Stimulated activated naive CD4-positive, alpha-beta T cell treated with Interleukin-2 at 50 U/mL for 16 hours (primary cell): ENCODE data around the gene DISC1.
"Not testable (repeated sequence)": the region's sequence is repeated elsewhere in the genome, so short reads cannot be mapped to it uniquely, and the experiment has no call there.

ENCODE experiments used
- DNase-seq: peaks from one replicate; lab custom pipeline; 2025; lab: John Stamatoyannopoulos, UW

Gene DISC1

DNA sequence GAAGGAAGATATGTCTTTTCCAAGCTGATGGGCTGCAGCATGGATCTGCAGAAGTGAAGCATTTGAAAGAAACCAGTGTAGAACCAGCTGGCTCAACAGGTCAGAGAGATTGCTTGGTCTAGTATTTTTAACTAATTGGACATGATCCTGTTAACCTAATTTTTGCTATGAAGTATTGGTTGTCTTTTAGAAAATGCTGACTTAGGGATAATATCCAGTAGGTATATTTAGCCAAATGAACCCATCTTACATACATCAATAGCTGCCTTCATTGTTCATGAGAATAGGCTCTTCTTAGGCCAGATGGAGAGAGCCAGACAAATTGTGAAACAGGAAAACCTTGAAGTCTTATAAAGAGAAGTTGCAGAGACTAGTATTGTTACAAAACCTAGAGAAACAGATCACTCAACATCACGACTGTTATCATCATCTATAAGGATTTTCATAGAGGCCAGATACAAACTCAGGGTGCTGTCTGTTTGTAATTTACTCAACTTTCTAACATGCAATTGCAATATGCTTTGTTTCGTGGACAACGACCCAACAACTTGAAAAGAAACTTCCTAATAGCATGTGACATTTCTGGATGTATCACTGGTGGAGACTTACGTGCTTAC, 148.2 kb downstream of the DISC1 start:
- no peak for DNase-seq

DNA sequence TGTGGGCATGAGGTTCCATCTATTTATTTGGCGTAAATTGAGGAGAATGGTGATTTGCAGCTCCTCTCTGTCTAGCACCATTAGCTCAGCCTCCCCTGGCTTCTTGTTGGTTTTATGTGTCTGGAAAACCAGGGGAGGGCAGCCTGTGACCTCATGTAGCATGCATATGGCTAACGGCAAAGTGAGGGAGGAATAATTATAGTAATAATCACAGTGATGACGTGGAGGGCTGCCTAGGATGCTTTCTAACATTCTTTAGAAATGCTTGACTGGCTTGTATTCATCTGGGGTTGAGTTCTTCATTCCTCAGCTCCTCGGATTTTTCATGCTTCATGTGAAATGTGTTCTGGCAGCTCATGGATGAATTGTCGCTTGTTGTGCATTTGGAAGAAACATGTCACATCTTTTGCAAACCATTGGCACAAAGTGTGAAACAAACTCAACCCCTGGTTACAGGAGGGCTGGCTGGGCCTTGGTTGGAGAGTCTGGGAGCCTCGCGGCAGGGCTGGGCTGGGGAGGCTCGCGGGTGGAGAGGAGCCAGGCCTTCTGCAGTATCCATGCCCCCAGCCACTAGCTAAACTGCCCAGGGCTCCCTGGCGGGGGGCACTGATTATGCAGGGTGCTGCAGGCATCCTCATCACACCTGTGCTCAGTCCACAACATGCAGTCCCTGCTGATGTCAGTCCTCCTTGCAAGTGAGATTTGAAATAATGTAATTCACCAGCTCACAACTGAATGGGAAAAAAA, 149.6 kb downstream of the DISC1 start:
- DNase-seq: no peak

DNA sequence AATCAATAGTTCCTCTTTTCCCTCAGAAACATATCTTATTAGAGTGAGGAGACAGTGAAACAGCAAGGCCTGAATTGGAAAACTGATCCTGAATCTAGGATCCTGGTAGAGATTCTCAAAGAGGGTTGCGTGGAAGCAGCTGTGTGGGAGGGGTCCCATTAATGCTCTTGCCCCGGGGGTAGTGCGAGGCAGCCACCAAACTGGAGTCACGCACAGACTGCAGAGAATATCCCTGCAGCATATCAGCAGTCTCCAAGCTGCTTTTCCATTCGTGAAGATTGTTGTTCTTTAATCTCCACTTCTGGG, 150.1 kb downstream of the DISC1 start:
- DNase-seq: no peak

DNA sequence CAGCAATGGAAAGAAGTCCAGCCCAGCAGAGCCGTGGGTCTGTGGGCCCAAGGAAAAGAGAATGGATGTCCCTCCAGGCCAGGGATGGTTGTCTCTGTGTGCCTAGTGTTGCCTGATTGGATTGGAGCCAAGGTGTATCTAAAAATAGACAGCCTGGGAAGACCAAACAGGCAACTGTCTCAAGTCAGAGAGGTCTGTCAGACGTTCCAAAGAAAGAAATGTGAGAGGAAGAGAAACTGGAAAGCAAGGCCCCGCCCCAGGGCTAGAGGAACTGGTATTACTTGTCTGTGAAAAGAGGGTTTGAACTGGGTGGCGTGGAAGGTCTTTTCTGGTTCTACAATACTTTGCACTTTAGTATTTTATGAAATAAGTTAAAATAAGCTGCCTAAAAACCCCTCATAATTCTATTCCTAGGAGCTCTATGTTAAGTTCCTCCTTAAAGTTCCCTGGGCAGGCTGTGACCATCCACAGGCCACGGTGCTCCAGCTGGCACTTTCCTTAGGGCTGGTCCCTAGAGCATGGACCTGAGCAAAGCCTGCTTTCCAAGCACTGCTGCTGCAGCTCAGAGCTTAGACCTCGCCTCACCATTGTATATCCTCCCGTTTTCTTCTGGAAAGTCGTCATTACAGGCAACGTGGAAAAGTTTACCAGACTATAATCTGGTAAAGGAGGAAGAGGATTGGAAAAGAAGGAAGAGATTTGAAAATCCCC, 151.6 kb downstream of the DISC1 start:
- DNase-seq: no peak

DNA sequence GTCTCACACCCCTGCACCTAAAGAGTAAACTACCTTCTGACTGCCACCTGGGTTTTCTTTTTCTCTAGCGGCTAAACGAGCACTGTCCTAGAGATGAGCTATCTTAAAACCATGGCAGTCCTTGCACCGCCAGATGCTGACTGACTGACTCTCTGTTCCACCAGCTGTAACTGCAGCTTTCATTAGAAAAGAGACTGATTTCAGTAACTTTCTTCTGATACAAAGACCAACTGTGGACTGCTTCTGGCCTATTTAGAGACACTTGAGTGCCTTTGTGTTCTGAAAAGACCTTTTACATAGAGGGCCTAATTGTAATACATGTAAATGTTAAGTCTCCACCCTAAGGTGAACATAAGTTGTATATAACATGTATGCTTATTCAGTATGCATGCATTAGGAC, 152.5 kb downstream of the DISC1 start:
- no peak for DNase-seq

DNA sequence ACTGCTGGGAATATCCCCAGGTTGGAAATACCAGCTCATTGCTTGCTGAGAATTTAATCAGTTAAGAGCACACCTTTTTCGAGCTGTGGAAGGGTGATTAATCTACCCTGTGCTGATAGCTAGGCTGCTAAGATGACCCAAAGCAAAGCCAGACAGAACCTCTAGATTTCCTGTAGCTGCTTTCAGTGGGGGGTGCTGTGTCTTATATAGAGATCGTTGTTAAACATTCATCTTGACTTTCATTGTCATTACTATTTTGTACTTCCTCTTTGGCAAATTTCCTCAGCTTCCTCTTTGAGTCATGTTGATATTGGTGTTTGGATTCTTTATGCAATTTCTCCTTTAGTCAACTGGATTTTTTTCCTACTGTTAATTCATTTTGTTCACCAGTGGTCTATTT, 155.3 kb downstream of the DISC1 start:
- no peak for DNase-seq

DNA sequence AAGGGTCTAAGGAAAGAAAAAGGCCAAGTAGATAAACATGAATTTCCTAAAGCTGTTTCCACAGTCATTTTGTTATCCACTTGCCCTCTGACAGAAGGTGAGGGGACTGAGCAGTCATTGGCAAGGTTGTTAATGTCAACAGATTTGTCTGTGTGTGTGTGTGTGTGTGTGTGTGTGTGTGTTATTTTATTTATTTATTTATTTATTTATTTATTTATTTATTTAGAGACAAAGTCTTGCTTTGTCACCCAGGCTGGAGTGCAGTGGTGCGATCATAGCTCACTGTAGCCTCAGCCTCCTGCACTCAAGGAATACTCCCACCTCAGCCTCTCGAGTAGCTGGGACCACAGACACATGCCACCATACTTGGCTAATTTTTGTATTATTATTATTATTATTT, 158.5 kb downstream of the DISC1 start:
- not testable (repeated sequence) for DNase-seq

DNA sequence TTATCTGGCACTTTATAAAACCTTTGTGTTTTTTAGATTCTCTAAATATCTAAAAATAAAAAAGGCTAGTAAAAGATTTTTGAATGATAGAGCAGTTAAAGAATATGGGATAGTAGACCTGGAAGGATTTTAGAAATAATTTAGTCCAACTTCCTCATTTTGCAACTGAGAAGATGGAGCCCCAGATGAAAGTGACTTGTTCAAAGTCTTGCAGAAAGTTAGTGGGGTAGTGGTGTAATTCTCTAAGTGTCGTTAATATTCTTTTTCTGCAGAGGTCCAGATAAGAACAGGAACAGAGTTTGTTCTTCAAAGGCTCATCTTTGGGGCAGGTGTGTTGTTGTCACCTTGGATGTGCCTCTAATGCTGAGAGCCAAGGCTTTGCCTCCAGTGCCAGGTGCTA, 159.5 kb downstream of the DISC1 start:
- DNase-seq: no peak

DNA sequence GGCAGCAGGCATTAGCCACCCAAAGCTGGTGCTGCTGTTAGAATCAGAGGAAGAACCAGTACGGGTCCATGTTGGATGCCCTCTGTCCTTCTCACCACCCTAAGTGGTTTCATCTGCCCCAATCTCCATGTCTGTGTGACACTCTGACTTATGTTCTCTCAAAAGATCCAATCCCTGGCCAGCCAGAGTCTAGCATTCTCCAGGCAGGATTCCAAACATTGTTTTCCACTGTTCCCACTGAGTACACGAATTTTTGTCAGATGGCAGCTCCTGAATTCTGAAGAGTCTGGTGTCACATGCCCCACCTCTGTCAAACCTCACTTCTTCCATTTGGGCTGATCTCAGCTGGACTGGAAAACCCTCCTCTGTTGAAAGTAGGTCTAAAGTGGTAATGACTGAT, 166.0 kb downstream of the DISC1 start:
- no peak for DNase-seq

DNA sequence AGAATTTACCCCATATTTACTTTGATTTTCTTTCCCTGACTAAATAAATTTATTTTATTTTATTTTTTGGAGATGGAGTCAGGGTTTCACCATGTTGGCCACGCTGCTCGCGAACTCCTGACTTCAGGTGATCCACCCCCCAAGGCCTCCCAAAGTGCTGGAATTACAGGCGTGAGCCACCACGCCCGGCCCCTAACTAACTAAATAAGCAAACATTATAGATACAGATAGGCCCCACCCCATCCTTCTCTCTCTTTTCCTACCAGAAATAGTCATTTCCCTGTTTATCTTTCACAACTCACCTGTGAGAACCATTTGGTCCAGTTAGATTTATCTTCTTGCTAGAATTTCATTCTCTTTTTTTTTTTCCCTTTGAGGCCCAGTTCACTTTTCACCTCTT, 167.3 kb downstream of the DISC1 start:
- no peak for DNase-seq

DNA sequence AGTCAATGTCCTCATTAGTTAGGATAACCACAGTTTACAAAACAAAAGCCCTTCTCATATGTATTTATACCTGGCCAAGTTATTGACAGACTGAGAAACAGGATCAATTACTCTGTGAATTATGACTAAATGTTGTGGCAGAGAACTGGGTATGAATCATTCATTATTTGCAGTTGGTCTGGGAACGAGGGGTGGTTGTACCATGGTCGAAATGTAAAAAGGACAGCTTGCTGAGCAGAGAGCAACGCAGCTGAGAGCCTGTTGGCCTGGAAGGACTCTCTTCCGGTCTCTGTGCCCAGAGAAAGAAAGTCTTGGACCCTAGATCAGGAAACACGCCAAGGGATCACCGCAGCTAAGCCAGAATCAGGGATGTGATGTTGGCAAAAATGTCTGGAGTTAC, 169.6 kb downstream of the DISC1 start:
- DNase-seq: no peak

DNA sequence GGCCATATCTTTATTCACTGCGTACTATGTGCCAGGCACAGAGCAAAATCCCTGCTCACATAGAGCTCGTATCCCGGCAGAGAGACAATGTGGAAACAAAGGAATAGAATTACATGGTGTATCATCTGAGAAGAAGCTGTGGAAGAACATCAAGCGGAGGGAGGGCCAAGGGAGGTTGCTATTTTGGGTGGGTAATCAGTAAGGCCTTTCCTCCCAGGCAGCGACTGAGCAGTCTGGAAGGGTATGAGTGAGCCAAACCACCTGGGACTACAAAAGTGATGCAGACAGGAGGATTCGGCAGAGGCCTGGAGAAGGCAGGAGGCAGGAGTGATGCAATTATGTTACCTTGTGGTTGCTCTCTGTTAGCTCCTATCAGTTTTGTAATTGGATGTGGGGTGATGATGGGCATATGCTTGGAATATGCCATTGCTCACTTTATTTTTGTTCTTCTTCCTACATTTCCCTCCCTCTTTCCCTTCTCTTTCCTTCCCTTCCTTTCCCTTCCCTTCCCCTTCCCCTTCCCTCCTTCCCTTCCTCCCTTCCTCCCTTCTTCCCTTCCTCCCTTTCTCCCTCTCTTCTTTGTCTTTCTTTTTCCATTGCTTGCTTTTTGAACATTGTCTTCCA, 172.9 kb downstream of the DISC1 start:
- no peak for DNase-seq

DNA sequence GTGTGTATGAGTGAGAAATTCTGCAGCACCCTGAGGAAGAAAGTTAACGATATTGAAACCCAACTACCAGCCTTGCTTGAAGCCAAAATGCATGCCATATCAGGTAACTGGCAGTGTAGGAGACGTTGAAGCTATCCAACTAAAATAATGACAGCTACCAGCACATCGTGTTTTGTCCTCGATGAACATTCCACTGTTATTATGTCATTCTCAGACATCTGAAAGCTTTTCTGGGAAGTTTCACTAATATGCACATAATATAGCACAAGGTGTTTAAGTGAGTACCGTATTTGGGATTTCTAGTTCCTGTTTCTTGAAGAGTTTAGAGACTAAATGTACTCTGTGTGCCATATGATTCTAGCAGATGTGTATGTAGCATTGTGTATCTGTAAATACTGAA, 173.5 kb downstream of the DISC1 start:
- no peak for DNase-seq

DNA sequence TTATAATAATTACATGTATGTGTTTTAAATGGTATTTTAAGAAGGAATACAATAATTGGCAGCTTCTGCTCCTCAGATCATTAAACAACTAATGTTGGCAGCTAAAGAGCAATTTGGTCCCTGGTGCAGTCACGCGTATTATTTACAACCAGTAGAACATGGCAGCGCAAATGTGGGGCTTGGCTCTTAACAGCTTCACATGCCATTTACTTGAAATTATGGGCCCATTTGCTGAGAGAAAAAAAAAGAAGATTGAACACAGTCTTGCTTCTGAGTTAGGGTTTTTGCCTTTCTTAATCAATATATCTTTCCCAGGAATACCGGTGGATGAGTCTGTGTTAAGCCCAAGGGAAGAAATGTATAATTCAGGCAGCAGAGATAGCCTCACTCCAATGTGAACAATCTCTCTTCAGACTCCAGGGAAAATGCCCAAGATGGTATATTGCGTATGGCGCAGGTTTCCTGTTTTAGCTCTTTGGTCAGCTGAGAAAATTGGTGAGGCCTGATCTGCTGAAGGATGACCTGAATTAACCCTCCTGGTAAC, 174.5 kb downstream of the DISC1 start:
- no peak for DNase-seq

DNA sequence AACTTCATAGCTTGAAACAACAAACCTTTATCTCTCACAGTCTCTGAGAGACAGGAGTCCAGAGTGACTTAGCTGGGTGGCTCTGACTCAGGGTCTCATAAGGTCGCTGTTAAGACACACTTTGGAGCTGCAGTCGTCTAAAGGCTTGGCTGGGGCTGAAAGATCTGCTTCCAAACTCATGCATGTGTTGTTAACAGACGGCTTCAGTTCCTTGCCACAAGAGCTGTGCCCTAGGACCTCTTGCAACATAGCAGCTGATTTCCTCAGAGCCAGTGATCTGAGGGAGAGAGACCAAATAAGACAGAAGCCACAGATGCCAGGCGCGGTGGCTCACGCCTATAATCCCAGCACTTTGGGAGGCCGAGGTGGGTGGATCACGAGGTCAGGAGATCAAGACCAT, 176.8 kb downstream of the DISC1 start:
- DNase-seq: no peak

DNA sequence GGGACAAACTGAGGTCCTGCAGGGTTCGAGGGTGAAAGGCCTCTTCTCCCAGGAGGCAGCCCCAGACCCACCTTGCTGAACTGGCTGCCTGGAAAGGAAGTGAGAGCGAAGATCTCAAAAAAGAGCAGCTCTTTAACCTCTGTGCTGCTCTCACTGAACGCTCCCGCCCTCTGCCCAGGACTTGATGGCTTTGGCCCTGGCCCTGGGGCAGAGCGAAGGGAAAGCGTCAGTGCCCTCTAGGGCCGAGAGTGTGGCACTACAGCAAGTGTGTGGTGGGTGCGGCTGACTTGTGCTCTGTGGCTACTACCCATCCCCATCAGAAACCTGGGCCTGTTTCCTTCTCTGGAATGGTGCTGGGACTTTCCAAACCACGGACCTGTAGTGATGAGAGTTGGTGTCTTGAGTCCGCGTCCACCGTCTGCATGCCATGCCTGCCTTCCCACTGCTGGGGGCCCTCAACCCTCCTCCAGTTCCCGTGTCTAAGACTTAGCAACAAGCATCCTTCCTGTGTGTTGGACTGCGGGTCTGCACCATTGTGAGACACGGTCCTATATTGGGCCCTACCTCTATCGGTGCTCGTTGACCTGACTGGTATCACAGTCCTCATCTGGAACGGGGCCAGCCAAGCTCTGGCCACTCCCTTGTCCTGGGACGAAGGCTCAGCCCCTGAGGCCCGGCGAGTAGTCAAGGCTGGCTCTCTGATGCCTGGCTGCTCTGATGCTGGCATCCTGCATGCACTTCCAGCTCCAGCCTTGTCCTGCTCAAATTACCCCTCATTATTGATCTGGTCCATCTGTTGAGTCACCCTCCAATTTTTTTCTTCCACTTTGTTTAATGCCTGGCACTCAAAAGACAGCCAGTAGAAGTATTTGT, 180.3 kb downstream of the DISC1 start:
- no peak for DNase-seq

DNA sequence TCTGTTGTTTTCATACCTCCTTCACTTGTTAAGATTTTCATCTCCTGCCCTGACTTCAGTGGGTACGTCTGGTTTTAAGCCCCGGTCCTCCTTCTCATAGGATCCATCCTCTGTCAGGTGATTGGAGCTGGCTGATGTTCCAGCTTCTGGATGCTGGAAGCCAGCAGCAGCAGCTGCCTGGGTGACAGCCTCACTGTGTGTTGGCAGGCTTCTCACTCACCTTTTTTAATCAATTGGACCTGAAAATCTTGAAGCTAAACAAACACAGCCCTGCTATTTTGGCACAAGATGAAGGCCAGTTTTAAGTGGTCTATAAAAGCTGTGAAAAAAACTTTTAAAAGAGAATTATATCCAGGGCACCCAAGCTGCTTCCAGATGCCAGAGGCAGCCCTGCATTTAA, 181.0 kb downstream of the DISC1 start:
- no peak for DNase-seq

DNA sequence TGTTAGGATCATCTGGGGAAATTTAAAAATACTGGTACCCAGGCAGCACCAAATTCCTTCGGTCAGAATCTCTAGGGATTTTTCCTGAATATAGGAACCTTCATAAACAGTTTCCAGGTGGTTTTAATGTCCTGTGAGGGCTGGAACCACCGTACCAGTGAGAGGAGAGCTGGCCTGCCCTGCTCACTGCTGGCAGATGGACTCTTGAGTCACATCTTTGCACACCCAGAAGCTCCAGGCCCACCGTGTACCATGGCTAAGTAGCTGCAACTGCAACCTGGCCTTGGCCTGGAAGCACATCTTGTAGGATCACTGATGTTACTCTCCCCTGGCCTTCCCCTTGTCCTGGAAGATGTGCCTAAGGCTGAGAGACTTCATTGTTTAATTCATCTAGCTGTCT, 181.5 kb downstream of the DISC1 start:
- DNase-seq: no peak

DNA sequence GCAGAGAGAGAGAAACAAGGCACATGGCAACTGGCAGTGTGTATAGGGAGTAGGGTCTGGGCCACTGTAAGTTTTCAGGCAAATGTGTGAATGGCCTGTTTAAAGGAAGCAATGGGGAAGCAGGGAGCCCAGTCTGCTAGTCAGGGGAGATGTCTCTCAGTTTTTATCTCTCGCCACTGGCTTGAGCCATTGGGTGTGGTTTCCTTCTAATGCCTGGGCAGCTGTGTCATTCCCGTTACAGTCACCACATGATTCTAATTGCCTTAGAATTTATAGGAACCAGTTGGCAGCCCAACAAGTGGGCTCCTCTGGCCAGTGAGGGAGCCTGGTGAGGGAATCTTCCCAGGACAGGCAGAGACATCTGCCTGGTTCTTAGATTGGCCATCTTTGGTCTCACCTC, 182.4 kb downstream of the DISC1 start:
- DNase-seq: no peak

DNA sequence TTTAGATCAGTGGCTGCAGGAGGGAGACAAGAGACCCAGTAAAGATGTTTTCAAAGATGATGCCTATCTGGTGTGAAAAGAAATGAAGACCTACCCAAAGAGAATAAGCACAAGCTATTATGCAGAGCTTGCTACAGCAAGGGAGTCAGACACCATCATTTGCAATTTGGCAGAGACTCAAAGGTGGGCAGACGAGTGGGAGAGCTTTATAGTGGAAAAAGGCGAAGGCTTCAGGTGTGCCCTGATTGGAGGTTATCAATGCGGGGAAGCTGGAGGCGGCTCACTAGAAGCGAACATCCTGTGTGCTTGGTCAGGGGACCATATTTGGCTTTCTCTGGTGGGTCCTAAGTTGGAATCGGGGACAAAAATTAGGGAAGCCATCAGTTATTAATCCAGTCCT, 183.8 kb downstream of the DISC1 start:
- DNase-seq: no peak

DNA sequence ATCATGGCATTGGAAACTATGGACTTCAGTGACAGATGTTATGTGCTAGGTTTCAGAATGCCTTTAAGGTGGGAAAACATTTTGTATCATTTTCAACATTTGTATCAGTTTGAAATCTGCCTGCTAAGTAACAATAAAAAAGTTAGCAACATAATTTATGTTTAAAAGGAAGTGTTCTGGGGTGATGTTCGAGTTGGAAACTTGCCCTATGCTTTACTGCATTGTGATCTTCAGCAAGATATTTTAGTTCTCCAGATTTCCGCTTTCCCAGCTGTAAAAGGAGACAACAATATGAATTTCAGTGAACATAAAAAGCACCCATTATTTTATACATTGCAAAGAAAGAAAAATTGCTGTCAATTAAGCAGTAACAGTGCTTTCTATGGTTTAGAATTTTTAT, 187.4 kb downstream of the DISC1 start:
- DNase-seq: no peak

DNA sequence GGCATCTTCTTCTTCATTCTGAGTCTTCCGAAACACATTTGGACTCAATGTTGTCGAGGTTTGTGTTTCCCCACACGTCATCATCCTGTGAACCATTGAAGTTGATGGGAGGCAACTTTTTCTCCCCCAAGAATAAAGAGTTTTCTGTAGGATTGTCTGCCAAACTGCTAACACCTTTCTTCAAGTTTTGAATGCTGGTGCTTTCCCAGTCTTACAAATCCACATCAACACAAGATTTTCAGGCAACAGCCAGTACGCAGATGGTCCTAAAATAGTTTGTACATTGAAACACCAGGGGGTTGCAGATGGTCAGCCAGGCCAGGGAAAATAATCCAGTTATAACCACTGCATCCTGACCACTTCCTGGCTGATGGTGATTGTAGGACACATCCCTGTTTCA, 187.9 kb downstream of the DISC1 start:
- DNase-seq: no peak
